HEK293 (cell line): ENCODE results near the gene NECTIN2.
"Not testable (repeated sequence)": the region's sequence is repeated elsewhere in the genome, so short reads cannot be mapped to it uniquely, and the experiment has no call there.

Experiments used
- CTCF ChIP-seq: fragments of 450-650 bp; formaldehyde crosslinking; IDR thresholded peaks from 2 replicates; pipeline ENCODE4 v1.5.1; 2016; ENCODE audit warnings: missing biosample characterization, missing genetic modification characterization
- ZIC2 ChIP-seq: fragments of 450-650 bp; formaldehyde crosslinking; IDR thresholded peaks from 2 replicates; pipeline ENCODE4 v1.5.1; 2016; ENCODE audit warnings: missing biosample characterization, missing genetic modification characterization
- ZNF792 ChIP-seq: fragments of 450-650 bp; formaldehyde crosslinking; IDR thresholded peaks from 2 replicates; pipeline ENCODE4 v1.5.1; 2016; ENCODE audit warnings: missing biosample characterization, missing genetic modification characterization

DNA sequence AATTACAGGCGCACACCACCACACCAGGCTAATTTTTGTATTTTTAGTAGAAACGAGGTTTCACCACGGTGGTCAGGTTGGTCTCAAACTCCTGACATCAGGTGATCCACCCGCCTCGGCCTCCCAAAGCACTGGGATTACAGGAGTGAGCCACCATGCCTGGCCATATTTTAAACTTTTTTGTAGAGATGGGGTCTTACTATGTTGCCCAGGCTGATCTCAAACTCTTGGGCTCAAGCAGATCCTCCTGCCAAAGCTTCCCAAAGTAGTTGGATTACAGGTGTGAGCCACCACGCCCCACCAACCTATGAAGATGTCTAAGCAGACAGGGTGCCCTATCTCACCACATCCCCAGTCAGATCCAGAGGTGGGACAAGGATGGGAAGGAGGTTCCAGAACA, 65.8 kb downstream of the NECTIN2 start:
- TF ChIP-seq ZNF792; CTCF; ZIC2 (tag by site-specific recombination): not testable (repeated sequence)
